Panc1 (cell line): Measurements from ENCODE around the gene SUSD6.
"Not testable (repeated sequence)": the region's sequence is repeated elsewhere in the genome, so short reads cannot be mapped to it uniquely, and the experiment has no call there.

Source experiments
- POLR2AphosphoS5 ChIP-seq: IDR thresholded peaks from 2 replicates; pipeline ENCODE4 v1.6.1; 2012; ENCODE audit warnings: mild to moderate bottlenecking, low read depth, low read length, moderate library complexity
- SIN3A ChIP-seq: IDR thresholded peaks from 2 replicates; pipeline ENCODE4 v1.6.1; 2012; ENCODE audit warnings: low read depth, mild to moderate bottlenecking, low read length, moderate library complexity, borderline replicate concordance; ENCODE audit not compliant: insufficient read depth
- TF ChIP-seq, protein P1 (sequence below): fragments of 450-650 bp; IDR thresholded peaks from 2 replicates; pipeline ENCODE4 v1.5.1; 2017; ENCODE audit warnings: mild to moderate bottlenecking
- TF ChIP-seq, protein P2 (sequence below), 2 experiments: IDR thresholded peaks; 2 replicates each; pipeline ENCODE4 v1.6.1; 2011 to 2012; ENCODE audit warnings: low read depth in 2 of 2, control low read depth in 1 of 2, low read length in 1 of 2, mild to moderate bottlenecking in 1 of 2, moderate library complexity in 1 of 2; ENCODE audit not compliant: insufficient read depth in 1 of 2

DNA sequence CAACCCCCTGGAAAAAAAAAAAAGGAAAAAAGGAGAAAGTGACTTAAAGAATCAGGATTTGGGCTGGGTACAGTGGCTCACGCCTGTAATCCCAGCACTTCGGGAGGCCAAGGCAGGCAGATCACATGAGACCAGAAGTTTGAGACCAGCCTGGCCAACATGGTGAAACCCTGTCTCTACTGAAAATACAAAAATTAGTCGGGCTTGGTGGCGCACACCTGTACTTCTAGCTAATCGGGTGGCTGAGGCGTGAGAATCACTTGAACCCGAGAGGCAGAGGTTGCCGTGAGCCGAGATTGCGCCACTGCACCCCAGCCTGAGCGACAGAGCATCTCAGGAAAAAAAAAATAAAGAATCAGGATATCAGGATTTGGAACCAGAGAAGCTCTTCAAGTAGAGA is 36.2 kb downstream of the SUSD6 start:
- TF ChIP-seq, protein P1, sequence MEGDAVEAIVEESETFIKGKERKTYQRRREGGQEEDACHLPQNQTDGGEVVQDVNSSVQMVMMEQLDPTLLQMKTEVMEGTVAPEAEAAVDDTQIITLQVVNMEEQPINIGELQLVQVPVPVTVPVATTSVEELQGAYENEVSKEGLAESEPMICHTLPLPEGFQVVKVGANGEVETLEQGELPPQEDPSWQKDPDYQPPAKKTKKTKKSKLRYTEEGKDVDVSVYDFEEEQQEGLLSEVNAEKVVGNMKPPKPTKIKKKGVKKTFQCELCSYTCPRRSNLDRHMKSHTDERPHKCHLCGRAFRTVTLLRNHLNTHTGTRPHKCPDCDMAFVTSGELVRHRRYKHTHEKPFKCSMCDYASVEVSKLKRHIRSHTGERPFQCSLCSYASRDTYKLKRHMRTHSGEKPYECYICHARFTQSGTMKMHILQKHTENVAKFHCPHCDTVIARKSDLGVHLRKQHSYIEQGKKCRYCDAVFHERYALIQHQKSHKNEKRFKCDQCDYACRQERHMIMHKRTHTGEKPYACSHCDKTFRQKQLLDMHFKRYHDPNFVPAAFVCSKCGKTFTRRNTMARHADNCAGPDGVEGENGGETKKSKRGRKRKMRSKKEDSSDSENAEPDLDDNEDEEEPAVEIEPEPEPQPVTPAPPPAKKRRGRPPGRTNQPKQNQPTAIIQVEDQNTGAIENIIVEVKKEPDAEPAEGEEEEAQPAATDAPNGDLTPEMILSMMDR, result not testable (repeated sequence)
- TF ChIP-seq POLR2AphosphoS5, SIN3A: not testable (repeated sequence)
- TF ChIP-seq, protein P2, sequence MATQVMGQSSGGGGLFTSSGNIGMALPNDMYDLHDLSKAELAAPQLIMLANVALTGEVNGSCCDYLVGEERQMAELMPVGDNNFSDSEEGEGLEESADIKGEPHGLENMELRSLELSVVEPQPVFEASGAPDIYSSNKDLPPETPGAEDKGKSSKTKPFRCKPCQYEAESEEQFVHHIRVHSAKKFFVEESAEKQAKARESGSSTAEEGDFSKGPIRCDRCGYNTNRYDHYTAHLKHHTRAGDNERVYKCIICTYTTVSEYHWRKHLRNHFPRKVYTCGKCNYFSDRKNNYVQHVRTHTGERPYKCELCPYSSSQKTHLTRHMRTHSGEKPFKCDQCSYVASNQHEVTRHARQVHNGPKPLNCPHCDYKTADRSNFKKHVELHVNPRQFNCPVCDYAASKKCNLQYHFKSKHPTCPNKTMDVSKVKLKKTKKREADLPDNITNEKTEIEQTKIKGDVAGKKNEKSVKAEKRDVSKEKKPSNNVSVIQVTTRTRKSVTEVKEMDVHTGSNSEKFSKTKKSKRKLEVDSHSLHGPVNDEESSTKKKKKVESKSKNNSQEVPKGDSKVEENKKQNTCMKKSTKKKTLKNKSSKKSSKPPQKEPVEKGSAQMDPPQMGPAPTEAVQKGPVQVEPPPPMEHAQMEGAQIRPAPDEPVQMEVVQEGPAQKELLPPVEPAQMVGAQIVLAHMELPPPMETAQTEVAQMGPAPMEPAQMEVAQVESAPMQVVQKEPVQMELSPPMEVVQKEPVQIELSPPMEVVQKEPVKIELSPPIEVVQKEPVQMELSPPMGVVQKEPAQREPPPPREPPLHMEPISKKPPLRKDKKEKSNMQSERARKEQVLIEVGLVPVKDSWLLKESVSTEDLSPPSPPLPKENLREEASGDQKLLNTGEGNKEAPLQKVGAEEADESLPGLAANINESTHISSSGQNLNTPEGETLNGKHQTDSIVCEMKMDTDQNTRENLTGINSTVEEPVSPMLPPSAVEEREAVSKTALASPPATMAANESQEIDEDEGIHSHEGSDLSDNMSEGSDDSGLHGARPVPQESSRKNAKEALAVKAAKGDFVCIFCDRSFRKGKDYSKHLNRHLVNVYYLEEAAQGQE (IDR thresholded peaks at IDR 0.05; ENCODE audit: insufficient read depth in 1 of 2, low read depth in 2 of 2, low read length in 1 of 2), result not testable (repeated sequence)
